Esophagus squamous epithelium (tissue), 4 donors: ENCODE data around the gene LHPP.
"Not testable (repeated sequence)": the region's sequence is repeated elsewhere in the genome, so short reads cannot be mapped to it uniquely, and the experiment has no call there.

ENCODE experiments used
- CTCF ChIP-seq, 6 experiments: fragments of 450-650 bp in 4 of 6; fragments of 200-600 bp in 2 of 6; sonication (generic) in 2 of 6; IDR thresholded peaks; one replicate each; pipeline ENCODE4 v1.5.1; 2016 to 2019; ENCODE audit warnings: antibody characterized with exemption in 6 of 6, mild to moderate bottlenecking in 4 of 6, moderate library complexity in 4 of 6
- POLR2A ChIP-seq, 4 donors: fragments of 450-650 bp; IDR thresholded peaks; one replicate each; pipeline ENCODE4 v1.6.1; 2017; ENCODE audit warnings: antibody characterized with exemption in 4 of 4, mild to moderate bottlenecking in 4 of 4, moderate library complexity in 3 of 4

GRCh38 chr10:124610186-124610585 is 148.6 kb downstream of the LHPP start:
- not testable (repeated sequence) for TF ChIP-seq CTCF, POLR2A (IDR thresholded peaks at IDR 0.05)
